Mesothelial cell of epicardium (in vitro differentiated cells): ENCODE results near the gene MICA. TPM values are rescaled to one million over a fixed set of nuclear protein-coding genes. Genes with fewer than 3 reads are reported as not detected.
"Not testable (repeated sequence)": the region's sequence is repeated elsewhere in the genome, so short reads cannot be mapped to it uniquely, and the experiment has no call there.

Experiments
- DNase-seq, 2 experiments: peaks; one replicate each; pipeline ENCODE4 v3.0.0; 2021; ENCODE audit warnings: low spot score in 2 of 2; ENCODE audit not compliant: unreplicated experiment in 2 of 2
- H3K27ac Mint-ChIP-seq: 2 replicates; pipeline ENCODE4 v1.8.0; 2021; ENCODE audit warnings: mixed read lengths
- H3K27me3 Mint-ChIP-seq: 2 replicates; pipeline ENCODE4 v1.8.0; 2021; ENCODE audit warnings: low read depth, mixed read lengths
- H3K36me3 Mint-ChIP-seq: 2 replicates; pipeline ENCODE4 v1.8.0; 2021; ENCODE audit warnings: mixed read lengths
- H3K4me1 Mint-ChIP-seq: 2 replicates; pipeline ENCODE4 v1.8.0; 2021; ENCODE audit warnings: mixed read lengths
- H3K4me3 Mint-ChIP-seq: 2 replicates; pipeline ENCODE4 v1.8.0; 2021; ENCODE audit warnings: mild to moderate bottlenecking, moderate library complexity, mixed read lengths
- H3K9me3 Mint-ChIP-seq: 2 replicates; pipeline ENCODE4 v1.8.0; 2021; ENCODE audit warnings: mixed read lengths
- CTCF ChIP-seq: fragments of 200-600 bp; sonication (generic); IDR thresholded peaks from one replicate; pipeline ENCODE4 v1.5.0; 2021; ENCODE audit warnings: antibody characterized with exemption; ENCODE audit not compliant: unreplicated experiment
- total RNA-seq: library from RNA; stranded (reverse); gene quantifications from 3 replicates; pipeline ENCODE4 v1.2.1, GENCODE V29; 2021

The MICA gene
- total RNA-seq, 1 donor from 2014 or later: 15.5 TPM

GRCh38 chr6:31402324-31403282 is 792 bp upstream of the MICA start:
- no peak for TF ChIP-seq CTCF
- no peak for DNase-seq
- Mint-ChIP-seq H3K27ac (peak overlapping the region; percentile 96), H3K9me3 (peaks cover 5% of the 10 kb centered on the region), H3K27me3 (peaks cover 4% of the 10 kb centered on the region), H3K4me1 (peaks cover 39% of the 10 kb centered on the region), H3K36me3 (peaks cover 2% of the 10 kb centered on the region), H3K4me3 (peak overlapping the region; percentile 92)

- peaks cover 42% of the 10 kb centered on the region for H3K4me1 Mint-ChIP-seq
Observed at GRCh38 chr6:31404061-31404364, 618 bp downstream of the MICA start.

GRCh38 chr6:31405996-31406395 is 2.6 kb downstream of the MICA start:
- Mint-ChIP-seq H3K36me3 (peaks cover 2% of the 10 kb centered on the region), H3K4me3 (no peak overlapping the region), H3K27ac (no peak overlapping the region), H3K9me3 (peaks cover 5% of the 10 kb centered on the region), H3K4me1 (peaks cover 34% of the 10 kb centered on the region), H3K27me3 (peaks cover 4% of the 10 kb centered on the region)
- no peak for TF ChIP-seq CTCF
- DNase-seq: no peak

More at GRCh38 chr6:31404061-31404364, 618 bp downstream of the MICA start:
- H3K36me3 Mint-ChIP-seq, H3K9me3 Mint-ChIP-seq, H3K27me3 Mint-ChIP-seq, DNase-seq: not testable (repeated sequence)
- peak overlapping the region; percentile 84 for H3K27ac Mint-ChIP-seq
- peak overlapping the region; percentile 92 for H3K4me3 Mint-ChIP-seq

GRCh38 chr6:31407699-31408098 is 4.3 kb downstream of the MICA start:
- Mint-ChIP-seq H3K27me3 (no peaks in the 10 kb centered on the region), H3K36me3 (peaks cover 2% of the 10 kb centered on the region), H3K9me3 (peaks cover 5% of the 10 kb centered on the region), H3K27ac (peak overlapping the region; percentile 13), H3K4me3 (no peak overlapping the region), H3K4me1 (peaks cover 19% of the 10 kb centered on the region)
- no peak for DNase-seq
- no peak for TF ChIP-seq CTCF

- peaks cover 13% of the 10 kb centered on the region for H3K36me3 Mint-ChIP-seq
- no peaks in the 10 kb centered on the region for H3K27me3 Mint-ChIP-seq
- no peak overlapping the region for H3K27ac Mint-ChIP-seq
- TF ChIP-seq CTCF: no peak
- peaks cover 4% of the 10 kb centered on the region for H3K4me1 Mint-ChIP-seq
- no peak overlapping the region for H3K4me3 Mint-ChIP-seq
- no peak for DNase-seq
- H3K9me3 Mint-ChIP-seq: peaks cover 5% of the 10 kb centered on the region
Observed at GRCh38 chr6:31412506-31412905, 9.1 kb downstream of the MICA start.

- peaks cover 14% of the 10 kb centered on the region for H3K36me3 Mint-ChIP-seq
- not testable (repeated sequence) for H3K27me3 Mint-ChIP-seq, H3K27ac Mint-ChIP-seq, H3K4me1 Mint-ChIP-seq, H3K9me3 Mint-ChIP-seq, H3K4me3 Mint-ChIP-seq, DNase-seq
Observed at GRCh38 chr6:31414148-31414770, 10.9 kb downstream of the MICA start.
